KOPT-K1 (cell line): ENCODE measurements around the gene C3orf20.
A peak's percentile ranks its signal among the peaks of the same experiment; 100 is the strongest.

Source experiments
- H3K27ac ChIP-seq: fragments of 200-600 bp; sonication (generic); 2 replicates; pipeline ENCODE4 v1.5.1; 2016; ENCODE audit warnings: antibody characterized with exemption, mild to moderate bottlenecking, low read depth, low read length; ENCODE audit not compliant: poor library complexity, severe bottlenecking
- H3K36me3 ChIP-seq: fragments of 200-600 bp; sonication (generic); 2 replicates; pipeline ENCODE4 v1.5.1; 2017; ENCODE audit warnings: antibody characterized with exemption, mild to moderate bottlenecking, low read length, moderate library complexity; ENCODE audit not compliant: insufficient read depth
- H3K9me3 ChIP-seq: fragments of 200-600 bp; sonication (generic); 2 replicates; pipeline ENCODE4 v1.5.1; 2017; ENCODE audit warnings: antibody characterized with exemption, low read length, mild to moderate bottlenecking; ENCODE audit not compliant: insufficient read depth, poor library complexity, severe bottlenecking

C3orf20 gene

DNA sequence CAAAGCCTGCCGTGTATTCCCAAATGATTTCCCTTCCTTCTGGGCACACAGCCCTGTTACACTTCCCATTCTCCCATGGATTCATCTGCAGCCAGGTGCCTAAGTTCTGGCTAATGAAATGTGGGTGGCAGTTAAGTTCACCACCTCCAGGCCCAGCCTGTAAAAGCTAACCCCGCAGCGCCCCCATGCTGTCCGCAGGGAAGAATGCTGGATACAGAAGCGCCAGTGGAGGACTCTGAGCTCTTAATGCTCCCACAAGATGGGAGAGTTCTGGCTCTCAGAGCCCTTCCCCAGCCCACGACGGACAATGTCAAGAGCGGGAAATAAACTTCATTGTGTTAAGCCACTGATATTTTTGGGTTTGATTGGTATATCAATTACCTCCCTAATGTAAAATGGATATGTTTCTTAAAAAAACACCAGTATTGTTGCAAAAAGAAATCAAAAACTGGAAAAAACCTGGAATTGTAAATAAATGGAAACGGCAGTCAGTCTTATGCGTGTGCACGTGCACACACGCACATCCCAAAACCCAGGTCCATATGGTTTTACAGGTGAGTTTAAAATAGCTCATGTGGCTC lies 106.1 kb downstream of the C3orf20 start:
- H3K9me3 ChIP-seq, result peaks cover 16% of the 10 kb centered on the region
- H3K36me3 ChIP-seq, result no peaks in the 10 kb centered on the region
- no peak overlapping the region for H3K27ac ChIP-seq

DNA sequence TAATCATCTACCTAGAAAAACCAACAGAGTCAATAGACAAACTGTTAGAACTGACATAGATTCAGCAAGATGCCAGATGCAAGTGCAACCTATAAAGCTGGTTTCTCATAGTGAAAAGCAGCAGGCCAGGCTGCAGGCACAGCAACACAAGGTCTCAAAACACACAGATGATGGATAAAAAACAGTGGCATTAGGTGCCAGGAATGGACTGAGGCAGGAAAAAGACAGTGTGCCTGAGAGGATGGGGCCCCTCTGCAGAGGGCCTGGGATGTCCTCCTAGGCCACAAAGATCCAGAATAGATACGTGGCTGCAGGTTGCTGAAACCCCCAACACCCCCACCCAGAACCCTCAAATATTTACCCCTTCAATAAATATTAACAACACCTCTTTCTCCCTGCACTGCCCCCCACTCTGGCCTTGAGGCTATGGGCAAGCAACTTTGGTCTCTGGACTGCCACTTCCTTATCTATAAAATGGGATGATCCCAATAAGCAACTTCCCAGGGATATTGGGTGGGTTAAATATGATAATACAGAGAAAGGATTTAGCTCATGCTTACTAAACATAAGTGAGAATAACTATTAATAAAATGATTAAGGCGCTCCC lies 108.6 kb downstream of the C3orf20 start:
- Histone ChIP-seq H3K27ac (no peak overlapping the region), H3K9me3 (peaks cover 12% of the 10 kb centered on the region), H3K36me3 (no peaks in the 10 kb centered on the region)

DNA sequence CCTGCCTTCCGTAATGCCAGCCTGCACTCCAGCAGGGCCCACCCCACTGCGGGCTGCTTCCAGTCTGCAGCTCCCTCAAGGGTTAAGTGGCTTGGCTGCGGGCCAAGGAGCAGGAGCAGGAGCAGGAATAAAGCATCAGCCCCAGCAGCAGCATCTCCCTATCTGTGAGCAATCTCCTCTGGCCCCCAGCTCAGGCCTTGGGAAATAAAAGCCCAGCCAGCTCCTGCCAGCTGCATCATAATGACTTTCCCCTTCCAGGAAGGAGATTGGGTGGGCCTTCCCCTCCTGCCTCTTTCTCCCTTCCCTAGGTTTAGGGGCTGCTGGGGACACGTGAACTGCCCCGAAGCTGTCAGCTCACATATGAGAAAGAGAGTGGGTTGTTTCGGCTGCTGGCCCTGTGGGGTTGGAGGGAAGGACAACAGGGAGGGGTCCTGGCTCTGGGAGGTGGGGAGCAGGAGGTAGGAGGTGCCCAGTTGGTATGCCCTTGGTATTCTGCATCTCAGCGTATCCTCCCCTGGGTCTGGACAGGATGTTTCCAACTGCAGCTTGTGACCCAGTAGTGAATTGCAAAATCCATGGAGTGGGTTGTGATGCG lies 109.2 kb downstream of the C3orf20 start:
- no peak overlapping the region for H3K27ac ChIP-seq

DNA sequence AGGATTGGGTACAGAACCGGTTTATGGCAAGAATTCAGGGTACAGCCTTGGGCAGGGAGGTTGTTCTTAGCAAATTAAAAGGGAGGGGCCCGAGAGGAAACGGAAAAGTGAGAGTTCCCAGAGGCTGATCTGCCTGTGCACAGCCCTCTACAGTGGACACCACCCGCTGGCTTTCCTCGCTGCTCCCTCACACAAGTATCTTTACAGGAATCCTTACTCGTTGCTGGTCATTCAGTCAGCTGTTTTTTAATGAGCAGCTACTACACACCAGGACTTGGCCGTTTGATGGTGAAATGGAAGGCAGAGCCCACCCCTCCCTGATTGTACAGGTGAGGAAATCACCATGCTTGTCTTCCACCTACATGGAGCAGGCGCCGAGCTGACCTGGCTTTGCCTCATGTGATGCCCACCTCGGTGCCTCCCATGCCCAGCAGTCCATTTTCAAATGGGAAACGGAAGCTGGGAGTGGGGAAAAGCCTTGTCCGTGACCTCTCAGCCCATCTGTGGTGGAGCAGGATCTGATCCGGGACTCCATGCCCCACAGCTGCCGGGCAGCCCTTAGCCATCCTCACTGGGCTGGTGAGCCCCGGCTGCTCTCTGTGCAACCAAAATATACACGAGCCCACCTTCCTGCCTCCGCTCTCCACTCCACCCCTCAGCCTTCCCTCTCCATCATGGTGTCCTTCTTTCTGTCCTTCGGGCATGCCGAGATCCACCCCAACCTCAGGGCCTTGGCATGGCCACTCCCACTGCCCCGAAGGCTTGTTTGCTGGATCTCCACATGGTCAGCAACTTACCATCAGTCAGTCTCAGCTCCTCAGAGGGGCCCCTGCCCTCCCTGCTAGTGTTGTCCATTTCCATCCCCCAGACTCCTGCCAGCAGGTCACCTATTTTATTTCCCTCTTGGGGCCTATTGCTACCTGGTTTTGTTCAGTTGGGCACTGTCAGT lies 110.5 kb downstream of the C3orf20 start:
- H3K36me3 ChIP-seq, result no peaks in the 10 kb centered on the region
- no peak overlapping the region for H3K27ac ChIP-seq
- no peaks in the 10 kb centered on the region for H3K9me3 ChIP-seq

More for the DNA sequence above, 109.2 kb downstream of the C3orf20 start:
- Histone ChIP-seq H3K36me3 (no peaks in the 10 kb centered on the region), H3K9me3 (peaks cover 6% of the 10 kb centered on the region)

DNA sequence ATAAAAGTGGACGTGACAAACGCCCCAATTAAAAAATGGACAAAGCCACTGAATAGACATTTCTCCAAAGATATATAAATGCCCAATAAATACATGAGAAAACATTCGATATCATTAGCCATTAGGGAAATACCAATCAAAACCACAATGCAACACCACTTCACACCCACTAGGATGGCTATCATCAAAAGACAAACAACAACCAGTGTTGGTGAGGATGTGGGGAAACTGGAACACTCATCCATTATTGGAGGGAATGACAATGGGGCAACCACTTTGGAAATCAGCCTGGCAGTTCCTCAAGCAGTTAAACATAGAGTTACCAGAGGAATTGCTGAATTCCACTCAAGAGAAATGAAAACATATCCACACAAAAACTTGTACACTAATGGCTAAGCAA lies 111.4 kb downstream of the C3orf20 start:
- Histone ChIP-seq H3K36me3 (no peaks in the 10 kb centered on the region), H3K27ac (no peak overlapping the region), H3K9me3 (no peaks in the 10 kb centered on the region)

DNA sequence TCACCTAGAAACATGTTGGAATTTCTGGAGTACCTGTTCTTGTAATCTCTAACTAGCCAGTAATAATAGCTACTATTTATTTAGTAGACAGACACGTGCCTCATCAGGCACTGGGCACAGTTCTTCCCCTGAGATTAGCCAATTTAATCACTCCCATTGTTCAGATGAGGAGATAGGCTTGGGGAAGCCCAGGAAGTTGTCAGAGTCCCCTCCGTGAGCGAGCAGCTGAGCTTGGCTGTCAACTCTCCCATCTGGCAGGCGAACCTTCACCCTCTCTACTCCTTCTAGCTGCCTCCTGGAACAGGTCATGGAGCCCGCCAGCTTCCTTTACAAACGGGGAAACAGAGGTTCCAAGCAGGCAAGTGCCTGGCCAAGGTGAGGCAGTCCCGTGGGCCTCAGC lies 112.7 kb downstream of the C3orf20 start:
- Histone ChIP-seq H3K27ac (no peak overlapping the region), H3K36me3 (no peaks in the 10 kb centered on the region), H3K9me3 (no peaks in the 10 kb centered on the region)

DNA sequence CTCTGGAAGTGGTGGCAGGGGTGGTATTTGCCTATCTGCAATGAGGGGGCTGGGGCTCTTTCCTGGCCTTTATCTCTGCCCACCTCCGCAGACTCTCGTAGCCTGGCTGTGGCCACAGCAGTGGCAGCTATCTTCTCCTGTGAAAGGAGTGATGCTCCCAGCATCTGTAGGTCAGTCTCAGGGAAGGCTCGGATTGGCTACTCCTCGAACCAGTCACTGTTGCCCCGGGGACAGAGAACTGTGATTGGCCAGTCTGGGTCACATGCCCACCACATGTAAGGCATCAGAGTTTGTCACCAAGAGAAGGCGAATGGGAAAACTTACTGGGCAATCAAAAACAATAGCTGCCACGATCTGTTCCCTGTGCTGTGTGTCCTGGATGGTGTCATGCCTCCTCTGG lies 113.7 kb downstream of the C3orf20 start:
- Histone ChIP-seq H3K9me3 (no peaks in the 10 kb centered on the region), H3K36me3 (no peaks in the 10 kb centered on the region), H3K27ac (no peak overlapping the region)

DNA sequence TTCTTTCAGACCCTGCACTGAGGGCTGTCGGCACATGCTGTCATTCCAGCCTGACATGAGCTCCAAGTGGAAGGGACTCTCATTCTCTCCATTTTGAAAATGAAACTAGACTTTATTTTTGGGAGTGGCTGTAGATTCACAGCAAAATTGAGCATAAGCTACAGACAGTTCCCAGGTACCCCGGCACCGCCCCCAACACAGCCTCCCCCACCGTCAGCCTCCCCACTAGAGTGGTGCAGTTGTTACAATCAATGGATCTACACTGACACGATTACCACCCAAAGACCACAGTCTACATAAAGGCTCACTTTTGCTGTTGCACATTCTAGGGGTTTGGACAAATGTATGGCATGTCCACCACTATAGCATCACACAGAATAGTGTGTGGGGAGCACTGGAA lies 114.3 kb downstream of the C3orf20 start:
- Histone ChIP-seq H3K36me3 (no peaks in the 10 kb centered on the region), H3K9me3 (no peaks in the 10 kb centered on the region)

DNA sequence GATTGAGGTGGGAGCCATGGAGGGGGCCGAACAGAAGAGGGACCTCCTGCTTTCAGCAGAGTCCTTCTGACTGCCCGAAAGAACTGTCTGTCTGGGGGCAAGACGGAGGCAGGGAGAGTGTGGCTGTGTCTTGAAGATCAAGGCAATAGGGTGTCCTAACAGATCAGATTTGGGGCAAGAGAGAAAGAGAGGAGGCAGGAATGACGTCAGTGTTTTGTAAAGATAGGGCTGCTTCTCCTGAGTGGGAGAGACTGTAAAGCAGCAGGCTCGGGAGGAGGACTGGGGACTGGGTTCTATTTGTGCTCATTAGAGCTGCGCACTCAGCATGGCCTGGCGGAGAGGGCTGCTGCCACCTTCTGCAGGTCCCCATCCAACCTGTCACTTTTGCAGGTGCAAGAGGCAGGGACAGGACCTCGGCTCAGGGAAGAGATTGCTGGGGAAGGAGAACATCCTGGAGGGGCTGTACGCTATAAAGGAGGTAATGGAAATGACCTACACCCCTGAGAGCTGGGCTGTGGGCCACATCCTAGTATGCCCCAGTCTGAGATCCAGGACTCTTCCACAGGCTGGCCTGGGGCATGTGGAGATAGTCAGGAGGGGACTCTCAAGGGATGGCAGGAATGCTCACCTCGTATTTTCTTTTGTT lies 114.8 kb downstream of the C3orf20 start:
- Histone ChIP-seq H3K36me3 (no peaks in the 10 kb centered on the region), H3K27ac (peak overlapping the region; percentile 0), H3K9me3 (no peaks in the 10 kb centered on the region)

More for the DNA sequence above, 114.3 kb downstream of the C3orf20 start:
- peak overlapping the region; percentile 0 for H3K27ac ChIP-seq

DNA sequence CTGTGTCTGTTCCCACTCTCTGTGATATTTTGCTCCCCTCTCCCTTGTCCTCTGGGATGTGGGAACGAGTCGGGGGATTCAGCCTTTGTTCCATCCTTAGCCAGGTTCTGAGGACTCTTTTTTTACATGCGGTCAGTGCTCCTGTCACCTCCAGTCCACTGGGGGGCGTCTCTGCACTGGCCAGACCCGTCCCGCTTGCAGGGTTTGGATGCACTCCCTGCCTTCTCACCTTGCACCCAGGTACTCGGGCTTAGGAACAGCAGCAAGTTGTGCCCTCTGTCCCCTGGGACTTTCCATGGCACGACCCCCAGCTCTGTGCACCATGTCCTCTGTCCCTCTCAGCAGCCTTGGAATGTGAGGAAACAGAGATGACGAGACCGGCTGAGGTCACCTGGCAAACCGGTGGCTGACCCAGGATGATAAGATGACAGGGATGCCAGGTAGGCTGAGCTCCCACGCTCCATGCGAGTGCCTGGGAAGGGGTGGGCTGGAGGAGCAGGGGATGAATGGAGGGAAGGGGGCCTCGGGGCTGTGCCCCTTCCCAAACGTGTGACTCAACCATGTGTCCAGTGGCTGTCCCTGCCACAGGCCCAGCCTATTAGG lies 116.5 kb downstream of the C3orf20 start:
- H3K9me3 ChIP-seq, result no peaks in the 10 kb centered on the region
- no peaks in the 10 kb centered on the region for H3K36me3 ChIP-seq
- H3K27ac ChIP-seq, result no peak overlapping the region

DNA sequence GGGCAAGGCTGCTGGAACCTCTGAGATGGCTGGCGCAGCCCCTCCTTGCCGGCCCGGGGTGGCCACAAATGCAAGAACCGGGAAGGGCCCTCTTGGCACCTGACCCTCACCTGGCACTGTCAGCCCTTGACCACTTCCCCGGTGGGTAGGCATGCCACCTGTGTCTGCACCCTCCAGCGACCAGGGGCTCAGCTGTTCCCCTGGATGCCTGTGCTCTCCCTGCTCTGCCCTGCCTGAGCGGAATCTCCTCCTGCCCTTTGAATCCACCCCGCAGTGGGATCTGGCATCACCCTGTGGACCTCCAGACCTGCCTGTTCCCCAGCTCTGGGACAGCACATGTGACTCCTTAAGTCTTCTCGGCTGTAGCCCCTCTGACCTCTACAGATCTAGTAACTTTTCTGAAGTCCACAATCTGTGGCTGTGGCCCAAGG lies 117.8 kb downstream of the C3orf20 start:
- Histone ChIP-seq H3K27ac (no peak overlapping the region), H3K9me3 (no peaks in the 10 kb centered on the region), H3K36me3 (no peaks in the 10 kb centered on the region)

DNA sequence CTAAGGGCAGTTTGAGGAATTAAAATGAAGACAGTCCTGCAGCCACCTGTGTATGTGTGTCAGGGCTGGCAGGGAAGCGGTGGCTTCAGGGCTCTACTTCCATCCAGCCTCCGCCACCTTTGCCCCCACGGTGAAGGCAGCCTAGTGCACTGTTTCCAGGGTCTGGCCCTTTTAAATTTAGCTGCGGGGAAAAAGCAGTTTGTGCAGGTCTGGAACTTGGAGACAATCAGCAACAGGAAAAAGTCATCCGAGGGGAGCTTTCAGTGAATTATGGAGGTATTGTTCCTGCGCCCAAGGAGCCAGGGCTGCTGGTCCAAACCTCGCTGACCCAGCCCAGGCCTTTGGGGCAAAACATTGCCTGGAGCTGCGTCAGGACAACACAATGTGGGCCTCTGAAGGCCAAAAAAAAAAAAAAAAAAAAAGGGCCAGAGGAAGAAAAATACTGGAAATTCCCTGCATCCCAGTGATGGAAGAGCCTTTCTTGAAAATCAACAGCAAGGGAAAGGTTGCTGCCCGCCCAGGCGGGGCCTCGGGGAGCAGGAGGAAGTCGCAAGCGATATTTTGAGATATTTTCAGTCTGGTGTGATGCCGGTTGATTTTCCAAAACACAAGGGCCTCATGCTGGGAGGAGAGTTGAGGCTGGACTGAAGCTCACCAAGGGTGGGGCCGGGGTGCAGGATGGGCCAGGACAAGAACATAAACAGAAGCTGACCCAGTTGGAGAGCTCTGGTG lies 118.4 kb downstream of the C3orf20 start:
- Histone ChIP-seq H3K27ac (no peak overlapping the region), H3K36me3 (no peaks in the 10 kb centered on the region), H3K9me3 (no peaks in the 10 kb centered on the region)

DNA sequence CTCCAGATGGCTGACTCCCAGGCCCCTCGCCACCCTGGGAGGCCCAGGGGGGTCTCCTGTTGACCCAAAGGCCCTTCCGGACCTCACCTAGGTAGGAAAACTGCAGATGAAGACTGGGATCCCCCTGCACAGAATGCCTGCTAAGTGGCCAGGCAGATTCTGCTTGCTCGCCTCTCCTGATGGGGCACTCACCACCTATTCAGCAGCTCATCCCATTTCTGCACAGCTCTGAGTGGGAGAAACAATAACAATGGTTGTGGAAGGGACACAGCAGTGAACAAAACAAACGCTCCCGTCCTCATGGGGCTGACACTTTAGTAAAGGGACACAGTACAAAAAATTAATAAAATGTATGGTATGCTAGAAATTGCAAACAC lies 118.9 kb downstream of the C3orf20 start:
- H3K27ac ChIP-seq, result no peak overlapping the region
- no peaks in the 10 kb centered on the region for H3K9me3 ChIP-seq
- H3K36me3 ChIP-seq, result no peaks in the 10 kb centered on the region

DNA sequence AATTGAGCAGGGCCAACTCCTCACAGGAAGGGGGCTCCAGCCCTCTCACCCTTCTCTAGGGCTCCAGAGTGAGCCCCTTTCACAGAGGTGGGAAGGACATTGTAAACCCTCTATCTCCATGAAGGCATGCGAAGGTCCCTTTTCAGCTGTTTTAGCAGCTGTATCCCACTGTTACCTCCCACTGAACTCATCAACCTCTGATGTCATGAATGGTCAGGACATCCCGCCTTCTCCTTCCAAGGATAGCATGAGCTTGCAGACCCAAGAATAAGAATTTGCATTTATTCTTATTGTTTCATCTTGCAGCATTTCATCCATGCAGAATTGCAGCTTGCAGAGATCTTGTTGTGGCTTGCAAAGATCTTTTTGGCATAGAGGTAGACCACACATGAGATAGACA lies 119.5 kb downstream of the C3orf20 start:
- Histone ChIP-seq H3K36me3 (no peaks in the 10 kb centered on the region), H3K27ac (no peak overlapping the region), H3K9me3 (no peaks in the 10 kb centered on the region)
